Heart left ventricle (tissue), 13 donors: ENCODE results near the gene GEN1.

ENCODE experiments used
- POLR2A ChIP-seq, 2 donors: fragments of 450-650 bp; IDR thresholded peaks; one replicate each; pipeline ENCODE4 v1.6.1; 2017; ENCODE audit warnings: antibody characterized with exemption in 2 of 2, mild to moderate bottlenecking in 2 of 2, moderate library complexity in 2 of 2
- TF ChIP-seq, protein P1 (sequence below), 12 donors: fragments of 200-600 bp; sonication (generic) in 4 of 12; IDR thresholded peaks; one replicate each; pipeline versions ENCODE4 v1.5.0 to v1.8.0; 2018 to 2022; ENCODE audit warnings: antibody characterized with exemption in 12 of 12, mild to moderate bottlenecking in 5 of 12
- donor health status: ischemic (EF 13 %, LVEDD 7.1; RV severe dilation, severe dysfunction).
- donor health status: DM: no; HTN: yes; CAD: no.
- donor health status: DM: no; HTN: no; CAD: no.
- donor health status: ischemic (EF 25% LVEDD 6.9; RV normal size, moderate dysfunction).
- donor health status: ischemic (EF 25% LVEDD 5.7; RV mildly dilated, moderate dysfunction).
- donor health status: ischemic (EF 35%, LVEDD 5.7; RV mildly dilated, moderate dysfunction).
- donor health status: nonischemic (EF 11% LVEDD 7.7; RV severe dilation, severe dysfunction).
- donor health status: DM: yes; HTN: yes; CAD: no.
- donor health status: PGD.
- donor health status: ischemic (EF 29% LVEDD 5.4; RV normal size, mild dysfunction).
- donor health status: nonischemic (EF 23%, LVEDD 6.1; RV moderate dilation, normal function).

DNA sequence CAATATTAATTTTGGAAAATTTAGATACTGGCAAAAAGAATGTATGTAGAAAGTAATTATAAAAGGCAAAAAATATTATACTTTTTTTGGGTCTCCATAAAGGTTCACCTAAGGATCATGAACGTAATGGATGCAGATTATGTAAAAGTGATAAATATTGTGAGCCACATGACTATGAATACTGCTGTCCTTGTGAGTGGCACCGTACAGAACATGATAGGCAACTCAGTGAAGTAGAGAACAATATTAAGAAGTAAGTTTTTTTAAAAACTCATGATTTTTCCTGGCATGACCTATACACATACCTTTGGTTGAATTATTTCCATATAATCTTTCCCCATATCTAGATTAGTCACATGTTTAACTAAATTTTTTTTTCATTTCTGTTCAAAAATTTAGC, 18.6 kb downstream of the GEN1 start:
- TF ChIP-seq, protein P1, sequence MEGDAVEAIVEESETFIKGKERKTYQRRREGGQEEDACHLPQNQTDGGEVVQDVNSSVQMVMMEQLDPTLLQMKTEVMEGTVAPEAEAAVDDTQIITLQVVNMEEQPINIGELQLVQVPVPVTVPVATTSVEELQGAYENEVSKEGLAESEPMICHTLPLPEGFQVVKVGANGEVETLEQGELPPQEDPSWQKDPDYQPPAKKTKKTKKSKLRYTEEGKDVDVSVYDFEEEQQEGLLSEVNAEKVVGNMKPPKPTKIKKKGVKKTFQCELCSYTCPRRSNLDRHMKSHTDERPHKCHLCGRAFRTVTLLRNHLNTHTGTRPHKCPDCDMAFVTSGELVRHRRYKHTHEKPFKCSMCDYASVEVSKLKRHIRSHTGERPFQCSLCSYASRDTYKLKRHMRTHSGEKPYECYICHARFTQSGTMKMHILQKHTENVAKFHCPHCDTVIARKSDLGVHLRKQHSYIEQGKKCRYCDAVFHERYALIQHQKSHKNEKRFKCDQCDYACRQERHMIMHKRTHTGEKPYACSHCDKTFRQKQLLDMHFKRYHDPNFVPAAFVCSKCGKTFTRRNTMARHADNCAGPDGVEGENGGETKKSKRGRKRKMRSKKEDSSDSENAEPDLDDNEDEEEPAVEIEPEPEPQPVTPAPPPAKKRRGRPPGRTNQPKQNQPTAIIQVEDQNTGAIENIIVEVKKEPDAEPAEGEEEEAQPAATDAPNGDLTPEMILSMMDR (IDR thresholded peaks at IDR 0.05), result no peak
- no peak for TF ChIP-seq POLR2A (IDR thresholded peaks at IDR 0.05)
